Parathyroid adenoma (tissue), 2 donors: ENCODE measurements around the gene ACOD1.

Experiments
- H2AFZ ChIP-seq: fragments of 300-600 bp; sonication (generic); one replicate; pipeline ENCODE4 v1.7.0; 2017; ENCODE audit warnings: antibody characterized with exemption, mild to moderate bottlenecking
- H3K27ac ChIP-seq: fragments of 300-600 bp; sonication (generic); one replicate; pipeline ENCODE4 v1.7.0; 2017
- H3K27me3 ChIP-seq: fragments of 300-600 bp; sonication (generic); one replicate; pipeline ENCODE4 v1.7.0; 2017; ENCODE audit warnings: low read length; ENCODE audit not compliant: control insufficient read depth, insufficient read depth
- H3K36me3 ChIP-seq: fragments of 300-600 bp; sonication (generic); one replicate; pipeline ENCODE4 v1.7.0; 2017; ENCODE audit warnings: low read length; ENCODE audit not compliant: control insufficient read depth, insufficient read depth
- H3K4me1 ChIP-seq: fragments of 300-600 bp; sonication (generic); one replicate; pipeline ENCODE4 v1.7.0; 2017; ENCODE audit warnings: control low read depth
- H3K4me2 ChIP-seq: fragments of 300-600 bp; sonication (generic); one replicate; pipeline ENCODE4 v1.7.0; 2017; ENCODE audit warnings: low read length
- H3K4me3 ChIP-seq: fragments of 300-600 bp; sonication (generic); one replicate; pipeline ENCODE4 v1.7.0; 2017; ENCODE audit warnings: low read depth, low read length
- H3K79me2 ChIP-seq: fragments of 300-600 bp; sonication (generic); one replicate; pipeline ENCODE4 v1.7.0; 2017; ENCODE audit warnings: control low read depth
- H3K9ac ChIP-seq: fragments of 300-600 bp; sonication (generic); one replicate; pipeline ENCODE4 v1.7.0; 2017; ENCODE audit warnings: mild to moderate bottlenecking
- H3K9me3 ChIP-seq: fragments of 300-600 bp; sonication (generic); one replicate; pipeline ENCODE4 v1.7.0; 2017; ENCODE audit warnings: low read length; ENCODE audit not compliant: control insufficient read depth
- TF ChIP-seq, protein P1 (sequence below): fragments of 300-600 bp; sonication (generic); IDR thresholded peaks from one replicate; pipeline ENCODE4 v1.7.0; 2017; ENCODE audit warnings: antibody characterized with exemption, mild to moderate bottlenecking
- donor health status: primary hyperparathyroidism.

The ACOD1 gene

DNA sequence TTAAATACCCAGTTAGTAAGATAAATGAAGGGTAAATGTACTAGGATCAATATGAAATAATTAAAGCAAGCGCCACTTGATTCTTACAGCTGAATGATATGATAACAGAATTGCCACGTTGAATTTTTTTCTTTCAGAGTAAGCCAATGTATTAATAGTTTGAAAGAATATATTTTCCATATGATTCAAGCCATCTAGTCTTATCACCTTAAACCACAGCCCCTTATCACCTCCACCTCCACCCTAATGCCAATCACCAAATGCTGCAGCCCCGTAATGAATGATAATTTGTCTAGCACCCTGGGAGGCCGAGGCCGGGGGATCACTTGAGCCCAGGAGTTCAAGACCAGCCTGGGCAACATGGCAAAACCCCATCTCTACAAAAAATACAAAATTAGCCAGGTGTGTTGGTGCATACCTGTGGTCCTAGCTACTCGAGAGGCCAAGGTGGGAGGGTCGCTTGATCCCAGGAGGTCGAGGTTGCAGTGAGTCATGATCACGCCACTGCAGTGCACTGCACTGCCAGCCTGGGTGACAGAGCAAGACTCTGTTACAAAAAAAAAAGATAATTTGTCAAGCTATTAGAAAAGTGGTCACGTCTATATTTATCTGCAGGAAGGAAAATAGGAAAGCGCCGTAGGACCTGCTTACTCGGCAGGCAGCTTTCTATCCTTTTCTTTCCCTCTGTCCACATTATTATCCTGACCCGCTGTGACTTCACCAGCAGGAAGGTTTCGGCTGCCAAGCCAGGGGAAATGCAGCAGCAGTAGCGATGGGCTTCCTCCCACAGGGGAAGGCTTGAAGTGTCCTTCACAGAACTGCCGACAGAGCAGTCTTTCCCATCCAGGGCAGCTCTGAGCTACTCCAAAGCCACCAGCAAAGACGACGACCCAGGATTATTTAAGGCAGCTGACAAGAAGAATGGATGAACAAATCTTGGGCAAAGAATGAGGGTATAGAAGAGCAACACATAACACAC lies 23.8 kb downstream of the ACOD1 start:
- Histone ChIP-seq H3K36me3 (no peaks in the 10 kb centered on the region), H3K27me3 (no peaks in the 10 kb centered on the region), H3K4me3 (no peak overlapping the region), H3K4me1 (no peaks in the 10 kb centered on the region), H3K4me2 (no peak overlapping the region), H3K9ac (no peak overlapping the region), H3K9me3 (no peaks in the 10 kb centered on the region), H2AFZ (no peak overlapping the region), H3K27ac (no peak overlapping the region), H3K79me2 (no peaks in the 10 kb centered on the region)
- TF ChIP-seq, protein P1, sequence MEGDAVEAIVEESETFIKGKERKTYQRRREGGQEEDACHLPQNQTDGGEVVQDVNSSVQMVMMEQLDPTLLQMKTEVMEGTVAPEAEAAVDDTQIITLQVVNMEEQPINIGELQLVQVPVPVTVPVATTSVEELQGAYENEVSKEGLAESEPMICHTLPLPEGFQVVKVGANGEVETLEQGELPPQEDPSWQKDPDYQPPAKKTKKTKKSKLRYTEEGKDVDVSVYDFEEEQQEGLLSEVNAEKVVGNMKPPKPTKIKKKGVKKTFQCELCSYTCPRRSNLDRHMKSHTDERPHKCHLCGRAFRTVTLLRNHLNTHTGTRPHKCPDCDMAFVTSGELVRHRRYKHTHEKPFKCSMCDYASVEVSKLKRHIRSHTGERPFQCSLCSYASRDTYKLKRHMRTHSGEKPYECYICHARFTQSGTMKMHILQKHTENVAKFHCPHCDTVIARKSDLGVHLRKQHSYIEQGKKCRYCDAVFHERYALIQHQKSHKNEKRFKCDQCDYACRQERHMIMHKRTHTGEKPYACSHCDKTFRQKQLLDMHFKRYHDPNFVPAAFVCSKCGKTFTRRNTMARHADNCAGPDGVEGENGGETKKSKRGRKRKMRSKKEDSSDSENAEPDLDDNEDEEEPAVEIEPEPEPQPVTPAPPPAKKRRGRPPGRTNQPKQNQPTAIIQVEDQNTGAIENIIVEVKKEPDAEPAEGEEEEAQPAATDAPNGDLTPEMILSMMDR: no peak

DNA sequence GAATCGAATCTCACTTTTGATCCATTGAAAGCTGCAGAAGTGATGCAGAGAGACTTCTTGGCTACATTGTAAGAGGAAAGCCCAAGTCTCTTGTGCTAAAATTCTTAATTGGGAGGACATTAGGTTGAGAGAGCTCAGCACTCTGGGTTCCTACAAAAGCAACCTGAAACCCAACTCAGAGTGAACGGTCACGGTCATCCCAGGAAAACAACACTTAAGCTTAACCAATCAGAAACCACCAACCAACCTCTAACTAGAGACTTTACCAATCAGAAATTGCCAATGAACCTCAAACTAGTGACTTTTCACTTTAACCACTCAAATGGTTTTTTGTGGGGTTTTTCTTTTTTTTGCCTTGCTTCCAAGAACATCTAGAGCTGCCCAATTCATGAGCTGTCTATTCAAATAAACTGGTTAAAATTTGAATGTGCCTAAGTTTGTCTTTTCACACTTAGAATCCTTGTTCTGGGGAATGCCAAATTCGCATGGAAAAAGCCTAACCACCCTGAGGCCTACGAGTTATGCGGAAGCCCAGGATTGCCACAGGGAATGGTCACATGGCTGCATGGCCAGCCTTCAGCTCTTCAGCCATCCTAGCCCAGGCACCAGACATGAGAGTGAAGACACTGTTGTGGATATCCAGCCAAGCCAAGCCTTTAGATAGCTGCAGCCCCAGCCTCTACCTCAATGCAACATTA lies 25.8 kb downstream of the ACOD1 start:
- Histone ChIP-seq H3K27me3 (no peaks in the 10 kb centered on the region), H3K4me2 (no peak overlapping the region), H3K4me3 (no peak overlapping the region), H3K9me3 (no peaks in the 10 kb centered on the region), H3K79me2 (no peaks in the 10 kb centered on the region), H3K36me3 (no peaks in the 10 kb centered on the region), H2AFZ (no peak overlapping the region), H3K9ac (no peak overlapping the region), H3K4me1 (no peaks in the 10 kb centered on the region), H3K27ac (no peak overlapping the region)
- TF ChIP-seq, protein P1: no peak

DNA sequence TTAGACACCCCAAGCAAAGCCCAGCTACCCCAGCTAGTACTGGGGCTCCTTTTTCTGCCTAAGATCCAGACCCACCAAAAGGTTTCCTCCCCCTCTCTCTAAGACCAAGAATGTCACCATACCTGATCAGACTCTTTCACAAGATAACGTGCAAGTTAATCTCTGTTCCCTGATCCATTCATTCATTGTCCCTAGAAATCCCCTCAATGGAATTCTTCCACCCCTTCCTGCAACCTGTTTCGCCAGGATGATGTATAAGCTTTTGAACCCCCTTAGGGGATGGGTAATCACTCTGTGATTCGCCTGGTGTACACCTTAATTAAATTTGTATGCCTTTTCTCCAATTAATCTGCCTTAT lies 26.3 kb downstream of the ACOD1 start:
- no peaks in the 10 kb centered on the region for H3K27me3 ChIP-seq
- no peak overlapping the region for H3K9ac ChIP-seq
- TF ChIP-seq, protein P1: no peak
- no peak overlapping the region for H3K4me3 ChIP-seq
- H3K4me2 ChIP-seq: no peak overlapping the region
- no peak overlapping the region for H3K27ac ChIP-seq
- H2AFZ ChIP-seq: no peak overlapping the region
- H3K79me2 ChIP-seq: no peaks in the 10 kb centered on the region
- H3K4me1 ChIP-seq: no peaks in the 10 kb centered on the region
- H3K9me3 ChIP-seq: no peaks in the 10 kb centered on the region
- H3K36me3 ChIP-seq: no peaks in the 10 kb centered on the region

DNA sequence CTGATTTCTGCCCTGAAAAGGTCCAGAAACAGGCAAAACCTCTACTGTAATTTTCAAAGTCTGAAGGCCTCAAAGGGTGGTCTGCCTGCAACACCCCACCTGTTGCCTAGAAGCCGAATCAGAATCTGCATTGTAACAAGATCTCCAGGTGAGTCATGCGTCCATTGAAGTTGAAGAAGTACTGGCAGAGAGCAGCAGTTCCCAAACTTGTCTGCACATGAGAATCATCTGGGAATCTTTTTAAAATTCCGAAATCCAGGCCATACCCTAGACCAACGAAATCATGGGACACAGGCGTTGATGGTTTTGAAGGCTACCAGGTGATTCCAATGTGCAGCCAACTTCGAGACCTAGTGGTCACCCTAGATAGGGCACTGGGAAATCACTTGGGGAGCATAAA lies 27.6 kb downstream of the ACOD1 start:
- no peak overlapping the region for H2AFZ ChIP-seq
- no peaks in the 10 kb centered on the region for H3K27me3 ChIP-seq
- TF ChIP-seq, protein P1: no peak

More for the DNA sequence above, 27.6 kb downstream of the ACOD1 start:
- Histone ChIP-seq H3K9ac (no peak overlapping the region), H3K4me3 (no peak overlapping the region), H3K36me3 (no peaks in the 10 kb centered on the region), H3K9me3 (no peaks in the 10 kb centered on the region), H3K27ac (no peak overlapping the region), H3K4me2 (no peak overlapping the region), H3K4me1 (no peaks in the 10 kb centered on the region), H3K79me2 (no peaks in the 10 kb centered on the region)
